Peyer's patch (tissue), 4 donors: ENCODE data around the gene TMEM239.

Experiments
- POLR2A ChIP-seq, 2 donors: fragments of 450-650 bp; IDR thresholded peaks; one replicate each; pipeline ENCODE4 v1.5.1; 2017; ENCODE audit warnings: antibody characterized with exemption in 2 of 2, mild to moderate bottlenecking in 2 of 2, moderate library complexity in 2 of 2
- TF ChIP-seq, protein P1 (sequence below), 6 experiments: fragments of 450-650 bp in 4 of 6; fragments of 200-600 bp in 2 of 6; sonication (generic) in 1 of 6; IDR thresholded peaks; one replicate each; pipeline ENCODE4 v1.5.1; 2017 to 2019; ENCODE audit warnings: antibody characterized with exemption in 6 of 6, mild to moderate bottlenecking in 3 of 6, moderate library complexity in 1 of 6

DNA sequence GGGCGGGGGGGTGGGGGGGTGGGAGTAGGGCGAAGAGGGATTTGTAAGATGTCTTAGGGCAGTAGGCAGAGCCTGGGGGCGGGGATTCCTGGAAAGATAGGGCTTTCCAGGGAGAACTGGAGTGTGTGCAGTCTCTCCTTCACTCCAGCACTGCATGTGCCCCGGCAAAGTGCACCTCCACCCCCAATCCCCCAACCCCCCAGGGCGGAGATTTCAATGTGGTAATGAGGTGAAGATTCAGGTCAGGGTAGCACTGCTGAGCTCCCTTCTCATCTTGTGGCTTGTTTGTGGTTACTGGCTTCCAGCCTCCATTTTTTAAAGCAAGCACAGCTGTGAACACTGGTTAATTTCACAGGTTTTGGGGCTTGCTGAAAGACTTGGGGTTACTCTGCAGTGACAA is 5.9 kb downstream of the TMEM239 start:
- TF ChIP-seq, protein P1, sequence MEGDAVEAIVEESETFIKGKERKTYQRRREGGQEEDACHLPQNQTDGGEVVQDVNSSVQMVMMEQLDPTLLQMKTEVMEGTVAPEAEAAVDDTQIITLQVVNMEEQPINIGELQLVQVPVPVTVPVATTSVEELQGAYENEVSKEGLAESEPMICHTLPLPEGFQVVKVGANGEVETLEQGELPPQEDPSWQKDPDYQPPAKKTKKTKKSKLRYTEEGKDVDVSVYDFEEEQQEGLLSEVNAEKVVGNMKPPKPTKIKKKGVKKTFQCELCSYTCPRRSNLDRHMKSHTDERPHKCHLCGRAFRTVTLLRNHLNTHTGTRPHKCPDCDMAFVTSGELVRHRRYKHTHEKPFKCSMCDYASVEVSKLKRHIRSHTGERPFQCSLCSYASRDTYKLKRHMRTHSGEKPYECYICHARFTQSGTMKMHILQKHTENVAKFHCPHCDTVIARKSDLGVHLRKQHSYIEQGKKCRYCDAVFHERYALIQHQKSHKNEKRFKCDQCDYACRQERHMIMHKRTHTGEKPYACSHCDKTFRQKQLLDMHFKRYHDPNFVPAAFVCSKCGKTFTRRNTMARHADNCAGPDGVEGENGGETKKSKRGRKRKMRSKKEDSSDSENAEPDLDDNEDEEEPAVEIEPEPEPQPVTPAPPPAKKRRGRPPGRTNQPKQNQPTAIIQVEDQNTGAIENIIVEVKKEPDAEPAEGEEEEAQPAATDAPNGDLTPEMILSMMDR (IDR thresholded peaks at IDR 0.05) = no peak
- TF ChIP-seq POLR2A (IDR thresholded peaks at IDR 0.05) = no peak
